Smooth muscle cell (in vitro differentiated cells): ENCODE results near the gene PDE4B. TPM values are rescaled to one million over a fixed set of nuclear protein-coding genes. Genes with fewer than 3 reads are reported as not detected.
"Not testable (repeated sequence)": the region's sequence is repeated elsewhere in the genome, so short reads cannot be mapped to it uniquely, and the experiment has no call there.

Experiments used
- DNase-seq: peaks from one replicate; lab custom pipeline; 2025; ENCODE audit not compliant: unreplicated experiment; lab: John Stamatoyannopoulos, UW
- H2AFZ ChIP-seq: fragments of 200-600 bp; sonication (generic); 2 replicates; pipeline ENCODE4 v1.6.0; 2016; ENCODE audit warnings: antibody characterized with exemption, low read depth, mild to moderate bottlenecking
- H3F3A ChIP-seq: fragments of 200-600 bp; sonication (generic); 2 replicates; pipeline ENCODE4 v1.6.0; 2017; ENCODE audit warnings: antibody characterized with exemption, low read depth
- H3K27ac ChIP-seq: fragments of 200-600 bp; sonication (generic); 2 replicates; pipeline ENCODE4 v1.5.1; 2016; ENCODE audit warnings: low read depth, mild to moderate bottlenecking
- H3K27me3 ChIP-seq: fragments of 200-600 bp; sonication (generic); 2 replicates; pipeline ENCODE4 v1.6.1; 2016; ENCODE audit warnings: low read depth, mild to moderate bottlenecking
- H3K36me3 ChIP-seq: fragments of 200-600 bp; sonication (generic); 2 replicates; pipeline ENCODE4 v1.5.1; 2016; ENCODE audit warnings: low read depth
- H3K4me1 ChIP-seq: fragments of 200-600 bp; sonication (generic); 2 replicates; pipeline ENCODE4 v1.5.1; 2016; ENCODE audit warnings: low read depth
- H3K4me2 ChIP-seq: fragments of 200-600 bp; sonication (generic); 2 replicates; pipeline ENCODE4 v1.6.0; 2016; ENCODE audit warnings: mild to moderate bottlenecking
- H3K4me3 ChIP-seq: fragments of 200-600 bp; sonication (generic); 2 replicates; pipeline ENCODE4 v1.5.1; 2016; ENCODE audit warnings: mild to moderate bottlenecking
- H3K79me2 ChIP-seq: fragments of 200-600 bp; sonication (generic); 2 replicates; pipeline ENCODE4 v1.6.0; 2016; ENCODE audit warnings: low read depth, mild to moderate bottlenecking
- H3K9ac ChIP-seq: fragments of 200-600 bp; sonication (generic); 2 replicates; pipeline ENCODE4 v1.6.0; 2016; ENCODE audit warnings: low read depth
- H3K9me3 ChIP-seq: fragments of 200-600 bp; sonication (generic); replicated peaks from 2 replicates; pipeline ENCODE4 v1.5.1; 2016; ENCODE audit warnings: low read depth
- H4K20me1 ChIP-seq: fragments of 200-600 bp; sonication (generic); 2 replicates; pipeline ENCODE4 v1.6.0; 2016; ENCODE audit warnings: low read depth
- WGBS: methylation state at CpG from one replicate; pipeline ENCODE4 v1.1.7; 2016; ENCODE audit warnings: low lambda C conversion rate; 5-methylcytosine and 5-hydroxymethylcytosine counted together
- polyA plus RNA-seq: library from polyadenylated mRNA; unstranded; fragments of >200 nt; fragmentation: Nextera tagmentation; extraction: Ambion mirVana; gene quantifications from 2 replicates; pipeline ENCODE4 v1.2.1, GENCODE V29; 2016
- total RNA-seq: library from RNA; depleted of rRNA; stranded (reverse); fragments of >200 nt; gene quantifications from 2 replicates; pipeline ENCODE4 v1.2.3, GENCODE V29; 2014
- TF ChIP-seq, protein P1 (sequence below): fragments of 200-600 bp; sonication (generic); IDR thresholded peaks from 2 replicates; pipeline ENCODE4 v1.5.1; 2017; ENCODE audit warnings: borderline replicate concordance, mild to moderate bottlenecking, antibody characterized with exemption; ENCODE audit not compliant: insufficient read depth, poor library complexity, severe bottlenecking

The PDE4B gene
- total and polyA plus RNA-seq, 2 experiments from 2014 or later, result 18.5 to 24.8 TPM

DNA sequence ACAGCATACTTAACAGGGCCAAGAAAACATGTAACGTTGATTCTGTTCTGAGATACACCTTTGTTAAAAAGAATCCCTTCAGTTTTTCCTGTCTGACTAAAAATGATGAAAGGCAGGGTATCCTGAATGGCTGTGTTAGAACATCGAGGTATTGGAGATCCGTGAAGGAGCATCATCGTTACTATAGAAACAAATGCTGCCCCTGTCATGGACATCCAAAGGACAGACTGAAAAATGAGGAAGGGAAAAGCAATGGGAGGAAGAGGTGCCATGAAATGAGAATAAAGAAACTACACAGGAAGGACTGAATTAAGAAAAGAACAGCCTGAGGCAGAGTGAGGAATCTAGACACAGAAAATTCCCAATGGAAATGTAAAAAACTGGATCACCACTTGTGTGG lies 257.9 kb downstream of the PDE4B start:
- H3K4me2 ChIP-seq, result no peak overlapping the region
- no peak overlapping the region for H2AFZ ChIP-seq
- H3K9ac ChIP-seq, result no peak overlapping the region
- TF ChIP-seq, protein P1, sequence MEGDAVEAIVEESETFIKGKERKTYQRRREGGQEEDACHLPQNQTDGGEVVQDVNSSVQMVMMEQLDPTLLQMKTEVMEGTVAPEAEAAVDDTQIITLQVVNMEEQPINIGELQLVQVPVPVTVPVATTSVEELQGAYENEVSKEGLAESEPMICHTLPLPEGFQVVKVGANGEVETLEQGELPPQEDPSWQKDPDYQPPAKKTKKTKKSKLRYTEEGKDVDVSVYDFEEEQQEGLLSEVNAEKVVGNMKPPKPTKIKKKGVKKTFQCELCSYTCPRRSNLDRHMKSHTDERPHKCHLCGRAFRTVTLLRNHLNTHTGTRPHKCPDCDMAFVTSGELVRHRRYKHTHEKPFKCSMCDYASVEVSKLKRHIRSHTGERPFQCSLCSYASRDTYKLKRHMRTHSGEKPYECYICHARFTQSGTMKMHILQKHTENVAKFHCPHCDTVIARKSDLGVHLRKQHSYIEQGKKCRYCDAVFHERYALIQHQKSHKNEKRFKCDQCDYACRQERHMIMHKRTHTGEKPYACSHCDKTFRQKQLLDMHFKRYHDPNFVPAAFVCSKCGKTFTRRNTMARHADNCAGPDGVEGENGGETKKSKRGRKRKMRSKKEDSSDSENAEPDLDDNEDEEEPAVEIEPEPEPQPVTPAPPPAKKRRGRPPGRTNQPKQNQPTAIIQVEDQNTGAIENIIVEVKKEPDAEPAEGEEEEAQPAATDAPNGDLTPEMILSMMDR, result no peak
- no peaks in the 10 kb centered on the region for H3K27me3 ChIP-seq
- 79% methylated on average over 4 of the region's 4 CpGs for WGBS
- H3F3A ChIP-seq, result no peaks in the 10 kb centered on the region
- no peaks in the 10 kb centered on the region for H3K4me1 ChIP-seq
- H3K9me3 ChIP-seq, result no peaks in the 10 kb centered on the region
- H3K27ac ChIP-seq, result no peak overlapping the region
- no peak for DNase-seq
- no peaks in the 10 kb centered on the region for H4K20me1 ChIP-seq
- H3K4me3 ChIP-seq, result no peak overlapping the region
- H3K79me2 ChIP-seq, result no peaks in the 10 kb centered on the region
- no peaks in the 10 kb centered on the region for H3K36me3 ChIP-seq

DNA sequence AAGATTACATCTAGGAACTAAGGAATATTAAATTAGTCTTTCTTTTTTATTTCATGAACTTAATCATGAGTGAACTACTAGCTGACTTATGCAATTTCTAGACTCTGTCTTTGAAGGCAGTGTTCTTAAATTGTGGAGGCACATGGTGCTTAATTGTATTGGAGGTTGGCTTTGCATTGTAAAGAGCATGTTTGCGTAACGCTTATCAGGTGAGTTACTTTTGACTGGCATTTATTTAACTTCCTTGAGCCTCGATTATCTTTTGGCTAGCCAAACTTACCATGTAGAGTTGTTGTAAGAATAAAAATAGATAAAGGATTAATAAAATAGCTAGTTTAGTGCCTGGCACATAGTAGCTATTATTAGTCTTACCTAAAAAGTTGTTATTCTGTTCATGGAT lies 262.4 kb downstream of the PDE4B start:
- H3K4me1 ChIP-seq, result no peaks in the 10 kb centered on the region
- no peak overlapping the region for H3K9ac ChIP-seq
- TF ChIP-seq, protein P1, result no peak
- no peak overlapping the region for H2AFZ ChIP-seq
- H3K9me3 ChIP-seq, result no peaks in the 10 kb centered on the region
- H3K4me2 ChIP-seq, result no peak overlapping the region
- no peak for DNase-seq
- 86% methylated on average over 3 of the region's 3 CpGs for WGBS
- H3K36me3 ChIP-seq, result no peaks in the 10 kb centered on the region
- H3F3A ChIP-seq, result no peaks in the 10 kb centered on the region
- H4K20me1 ChIP-seq, result no peaks in the 10 kb centered on the region
- no peaks in the 10 kb centered on the region for H3K27me3 ChIP-seq
- no peak overlapping the region for H3K27ac ChIP-seq
- H3K4me3 ChIP-seq, result no peak overlapping the region
- H3K79me2 ChIP-seq, result no peaks in the 10 kb centered on the region

GRCh38 chr1:66057448-66057847 lies 264.8 kb downstream of the PDE4B start:
- not testable (repeated sequence) for H4K20me1 ChIP-seq, H3K36me3 ChIP-seq, H3K4me3 ChIP-seq, H3K4me2 ChIP-seq, H3K27me3 ChIP-seq, H3K79me2 ChIP-seq, DNase-seq, H3K4me1 ChIP-seq, H2AFZ ChIP-seq, H3K9ac ChIP-seq, H3K27ac ChIP-seq, H3K9me3 ChIP-seq, H3F3A ChIP-seq
- WGBS, result 74% methylated on average over 3 of the region's 3 CpGs

DNA sequence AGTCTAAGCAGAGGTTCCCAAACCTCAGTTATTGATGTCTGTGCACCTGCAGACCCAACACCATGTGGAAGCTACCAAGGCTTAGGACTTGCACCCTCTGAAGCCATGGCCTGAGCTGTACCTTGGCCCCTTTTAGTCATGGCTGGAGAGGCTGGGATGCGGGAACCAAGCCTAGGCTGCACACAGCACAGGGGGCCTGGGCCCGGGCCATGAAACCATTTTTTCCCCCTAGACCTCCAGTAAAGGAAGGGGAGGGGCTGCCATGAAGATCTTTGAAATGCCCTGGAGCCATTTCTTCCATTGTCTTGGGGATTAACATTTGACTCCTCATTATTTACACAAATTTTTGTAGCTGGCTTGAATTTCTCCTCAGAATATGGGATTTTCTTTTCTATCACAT lies 265.9 kb downstream of the PDE4B start:
- no peak overlapping the region for H3K9ac ChIP-seq
- no peaks in the 10 kb centered on the region for H4K20me1 ChIP-seq
- H3F3A ChIP-seq, result no peaks in the 10 kb centered on the region
- WGBS, result 91% methylated on average over 2 of the region's 2 CpGs
- DNase-seq, result no peak
- H3K4me3 ChIP-seq, result no peak overlapping the region
- H3K9me3 ChIP-seq, result no peaks in the 10 kb centered on the region
- H3K79me2 ChIP-seq, result no peaks in the 10 kb centered on the region
- H3K27ac ChIP-seq, result no peak overlapping the region
- H3K36me3 ChIP-seq, result no peaks in the 10 kb centered on the region
- peaks cover 5% of the 10 kb centered on the region for H3K27me3 ChIP-seq
- no peak overlapping the region for H2AFZ ChIP-seq
- no peaks in the 10 kb centered on the region for H3K4me1 ChIP-seq
- TF ChIP-seq, protein P1, result no peak
- H3K4me2 ChIP-seq, result no peak overlapping the region

DNA sequence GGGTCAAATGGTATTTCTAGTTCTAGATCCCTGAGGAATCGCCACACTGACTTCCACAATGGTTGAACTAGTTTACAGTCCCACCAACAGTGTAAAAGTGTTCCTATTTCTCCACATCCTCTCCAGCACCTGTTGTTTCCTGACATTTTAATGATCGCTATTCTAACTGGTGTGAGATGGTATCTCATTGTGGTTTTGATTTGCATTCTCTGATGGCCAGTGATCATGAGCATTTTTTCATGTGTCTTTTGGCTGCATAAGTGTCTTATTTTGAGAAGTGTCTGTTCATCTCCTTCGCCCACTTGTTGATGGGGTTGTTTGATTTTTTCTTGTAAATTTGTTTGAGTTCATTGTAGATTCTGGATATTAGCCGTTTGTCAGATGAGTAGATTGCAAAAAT lies 274.5 kb downstream of the PDE4B start:
- H3F3A ChIP-seq, H3K27ac ChIP-seq, H3K9ac ChIP-seq, H3K36me3 ChIP-seq, H2AFZ ChIP-seq, H3K4me2 ChIP-seq, H3K27me3 ChIP-seq, H4K20me1 ChIP-seq, H3K9me3 ChIP-seq, DNase-seq, H3K4me1 ChIP-seq, H3K79me2 ChIP-seq, H3K4me3 ChIP-seq: not testable (repeated sequence)
- WGBS, result 87% methylated on average over 3 of the region's 4 CpGs
